A549 treated with GW870086 at 1 μM for 4 hours (cell line): ENCODE measurements around the gene USP4. TPM values are rescaled to one million over a fixed set of nuclear protein-coding genes. Genes with fewer than 3 reads are reported as not detected.

Experiments used
- total RNA-seq: library from RNA; stranded (reverse); fragments of 200-300 nt; extraction: Qiagen RNA extraction; gene quantifications from 5 replicates; pipeline ENCODE4 v1.2.3, GENCODE V29; 2022; ENCODE audit warnings: low read depth

USP4 gene
- total RNA-seq: 11.7 to 14.8 TPM (median 14.7 TPM) in 5 replicates

GRCh38 chr3:49339941-49340800 is at the start of gene USP4:
TSS of gene USP4 (minus strand) at chr3:49340053. CDS start at chr3:49340024, 29 bp downstream.

GRCh38 chr3:49358217-49358883 is 18.5 kb upstream of the USP4 start, which contains the start of gene GPX1:
TSS of gene GPX1 (minus strand) at chr3:49358353. CDS start at chr3:49358278, 75 bp downstream.

GRCh38 chr3:49276475-49277382 is 63.1 kb downstream of the USP4 start, which contains the start of gene C3orf62:
TSS of gene C3orf62 (minus strand) at chr3:49277232. CDS start at chr3:49276872, 360 bp downstream.

Other genes starting within 250 kb of the USP4 start
- gene QRICH1, start 246.0 kb downstream of the USP4 start, total RNA-seq: 32.8 to 39.1 TPM (median 38.5 TPM) in 5 replicates
- 129 to 152 TPM (median 140 TPM) in 5 replicates for gene QARS1, start 235.3 kb downstream of the USP4 start, total RNA-seq
- gene USP19, start 219.2 kb downstream of the USP4 start, total RNA-seq: 17.5 to 23.3 TPM (median 21.3 TPM) in 5 replicates
- 86.4 to 110 TPM (median 98.1 TPM) in 5 replicates for gene LAMB2, start 207.0 kb downstream of the USP4 start, total RNA-seq
- 11.0 to 14.9 TPM (median 12.2 TPM) in 5 replicates for gene CCDC71, start 173.7 kb downstream of the USP4 start, total RNA-seq
- 4.6 to 6.7 TPM (median 4.9 TPM) in 5 replicates for gene KLHDC8B, start 168.5 kb downstream of the USP4 start, total RNA-seq
- gene C3orf62, start 62.8 kb downstream of the USP4 start, total RNA-seq: 1.5 to 2.1 TPM (median 1.8 TPM) in 5 replicates
- gene GPX1, start 18.3 kb upstream of the USP4 start, total RNA-seq: 277 to 306 TPM (median 292 TPM) in 5 replicates
- gene RHOA, start 71.9 kb upstream of the USP4 start, total RNA-seq: 453 to 522 TPM (median 468 TPM) in 5 replicates
- 20.6 to 24.3 TPM (median 22.0 TPM) in 5 replicates for gene TCTA, start 72.4 kb upstream of the USP4 start, total RNA-seq
- gene AMT, start 82.4 kb upstream of the USP4 start, total RNA-seq: 0.19 to 0.60 TPM (median 0.42 TPM) in 5 replicates
- gene NICN1, start 89.3 kb upstream of the USP4 start, total RNA-seq: 5.1 to 7.0 TPM (median 6.2 TPM) in 5 replicates
- 45.8 to 67.0 TPM (median 60.6 TPM) in 5 replicates for gene DAG1, start 130.2 kb upstream of the USP4 start, total RNA-seq
- gene BSN, start 214.4 kb upstream of the USP4 start, total RNA-seq: 0.05 to 0.22 TPM (median 0.15 TPM) in 5 replicates